Stimulated activated effector memory CD8-positive, alpha-beta T cell treated with anti-CD3 and anti-CD28 coated beads, Interleukin-12 subunit alpha, Interleukin-12 subunit beta, amount 100 ng/mL, for 72 hours (primary cell): ENCODE measurements around the gene DCT.

ENCODE experiments used
- ATAC-seq: fragments of 150-1000 bp; cut with Tn5 transposase; 2 replicates; pipeline ENCODE4 v1.10.0; 2021
- DNase-seq, 2 donors: peaks; one replicate each; pipeline ENCODE4 v3.0.0; 2021 to 2022; ENCODE audit warnings: low spot score in 2 of 2
- H3K27ac Mint-ChIP-seq: one replicate; pipeline ENCODE4 v1.8.0; 2022; ENCODE audit warnings: mild to moderate bottlenecking, mixed read lengths
- H3K36me3 Mint-ChIP-seq: one replicate; pipeline ENCODE4 v1.8.0; 2022; ENCODE audit warnings: mild to moderate bottlenecking, mixed read lengths
- H3K4me1 Mint-ChIP-seq: one replicate; pipeline ENCODE4 v1.8.0; 2022; ENCODE audit warnings: mixed read lengths
- H3K4me3 Mint-ChIP-seq: one replicate; pipeline ENCODE4 v1.8.0; 2022; ENCODE audit warnings: mild to moderate bottlenecking, mixed read lengths
- H3K9me3 Mint-ChIP-seq: one replicate; pipeline ENCODE4 v1.8.0; 2022; ENCODE audit warnings: mixed read lengths

Gene DCT

GRCh38 chr13:94390881-94391280 lies 88.6 kb downstream of the DCT start:
- no peak overlapping the region for H3K4me3 Mint-ChIP-seq
- no peak overlapping the region for H3K27ac Mint-ChIP-seq
- no peaks in the 10 kb centered on the region for H3K9me3 Mint-ChIP-seq
- H3K4me1 Mint-ChIP-seq, result no peaks in the 10 kb centered on the region
- ATAC-seq (no peak), DNase-seq (no peak)
- no peaks in the 10 kb centered on the region for H3K36me3 Mint-ChIP-seq

- no peaks in the 10 kb centered on the region for H3K4me1 Mint-ChIP-seq
- no peak for DNase-seq
- H3K4me3 Mint-ChIP-seq, result no peak overlapping the region
- ATAC-seq, result no peak
- no peaks in the 10 kb centered on the region for H3K9me3 Mint-ChIP-seq
- H3K36me3 Mint-ChIP-seq, result no peaks in the 10 kb centered on the region
- peak overlapping the region; percentile 43 for H3K27ac Mint-ChIP-seq
Measured at GRCh38 chr13:94389604-94390351, 89.7 kb downstream of the DCT start.

- ATAC-seq (peak; percentile 19), DNase-seq (no peak)
- no peaks in the 10 kb centered on the region for H3K9me3 Mint-ChIP-seq
- H3K4me1 Mint-ChIP-seq, result no peaks in the 10 kb centered on the region
- no peaks in the 10 kb centered on the region for H3K36me3 Mint-ChIP-seq
- H3K27ac Mint-ChIP-seq, result no peak overlapping the region
- H3K4me3 Mint-ChIP-seq, result no peak overlapping the region
Measured at GRCh38 chr13:94387047-94387446, 92.4 kb downstream of the DCT start.
